SK-N-SH (cell line): ENCODE data around the gene LRRC40. TPM values are rescaled to one million over a fixed set of nuclear protein-coding genes. Genes with fewer than 3 reads are reported as not detected.

Experiments
- CTCF ChIA-PET: fragments of 300-600, 350-600 bp; formaldehyde crosslinking; extraction: SDS; loops from one replicate; lab custom pipeline; 2021; lab: Yijun Ruan, JAX
- POLR2A ChIA-PET: fragments of 350-600 bp; sonication (Branson Sonifier 250); formaldehyde crosslinking; extraction: SDS; loops from one replicate; lab custom pipeline; 2020; ENCODE audit warnings: antibody characterized with exemption, inconsistent platforms; lab: Yijun Ruan, JAX
- DNase-seq: peaks from one replicate; pipeline ENCODE4 v3.0.0; 2012
- H2AFZ ChIP-seq: fragments of 200-600 bp; sonication (generic); 2 replicates; pipeline ENCODE4 v1.8.1; 2016; ENCODE audit warnings: antibody characterized with exemption, mild to moderate bottlenecking, low read depth
- H3F3A ChIP-seq: fragments of 200-600 bp; sonication (generic); replicated peaks from 2 replicates; pipeline ENCODE3; 2016; ENCODE audit warnings: antibody characterized with exemption, mild to moderate bottlenecking; ENCODE audit not compliant: insufficient read depth
- H3K27ac ChIP-seq, 2 experiments: fragments of 200-500 bp in 1 of 2; fragments of 200-600 bp in 1 of 2; sonication (Bioruptor generic) in 1 of 2; sonication (generic), shearing (Covaris generic) in 1 of 2; 2 replicates each; pipeline versions ENCODE4 v1.5.1 to v1.6.1; 2014 to 2016; ENCODE audit warnings: low read depth in 2 of 2, inconsistent platforms in 1 of 2, low read length in 1 of 2, mild to moderate bottlenecking in 1 of 2, mixed read lengths in 1 of 2
- H3K27me3 ChIP-seq: fragments of 200-600 bp; sonication (generic), shearing (Covaris generic); 2 replicates; pipeline ENCODE4 v1.6.1; 2016; ENCODE audit warnings: mixed run types; ENCODE audit not compliant: insufficient read depth
- H3K36me3 ChIP-seq, 2 experiments: fragments of 200-500 bp in 1 of 2; fragments of 200-600 bp in 1 of 2; sonication (Bioruptor generic) in 1 of 2; sonication (generic) in 1 of 2; replicated peaks in 1 of 2; 2 replicates each; pipeline versions ENCODE3 to v1.5.1; 2014 to 2016; ENCODE audit warnings: low read length in 1 of 2, mild to moderate bottlenecking in 1 of 2; ENCODE audit not compliant: insufficient read depth in 2 of 2, control insufficient read depth in 1 of 2
- H3K4me1 ChIP-seq, 2 experiments: fragments of 200-500 bp in 1 of 2; fragments of 200-600 bp in 1 of 2; sonication (Bioruptor generic) in 1 of 2; sonication (generic), shearing (Covaris generic) in 1 of 2; 2 replicates each; pipeline versions ENCODE4 v1.5.1 to v1.6.1; 2014 to 2016; ENCODE audit warnings: low read depth in 1 of 2, low read length in 1 of 2, mixed run types in 1 of 2; ENCODE audit not compliant: insufficient read depth in 2 of 2, control insufficient read depth in 1 of 2
- H3K4me2 ChIP-seq: fragments of 200-600 bp; sonication (generic), shearing (Covaris generic); 2 replicates; pipeline ENCODE4 v1.6.1; 2017; ENCODE audit warnings: mixed run types
- H3K4me3 ChIP-seq, 2 experiments: fragments of 200-500 bp in 1 of 2; fragments of 200-600 bp in 1 of 2; sonication (Bioruptor generic) in 1 of 2; sonication (generic), shearing (Covaris generic) in 1 of 2; 2 replicates each; pipeline versions ENCODE4 v1.5.1 to v1.8.1; 2014 to 2016; ENCODE audit warnings: low read depth in 2 of 2, inconsistent platforms in 1 of 2, low read length in 1 of 2, mild to moderate bottlenecking in 1 of 2, mixed read lengths in 1 of 2, moderate library complexity in 1 of 2
- H3K79me2 ChIP-seq: fragments of 200-600 bp; sonication (generic); 2 replicates; pipeline ENCODE4 v1.8.1; 2017; ENCODE audit warnings: mild to moderate bottlenecking; ENCODE audit not compliant: insufficient read depth
- H3K9ac ChIP-seq: fragments of 200-600 bp; sonication (generic); 2 replicates; pipeline ENCODE4 v1.6.1; 2017; ENCODE audit warnings: mixed run types
- H3K9me2 ChIP-seq: fragments of 200-600 bp; sonication (generic); 2 replicates; pipeline ENCODE4 v1.6.1; 2017; ENCODE audit warnings: mixed run types
- H3K9me3 ChIP-seq: fragments of 200-600 bp; sonication (generic); 2 replicates; pipeline ENCODE4 v1.6.1; 2017; ENCODE audit warnings: mixed run types, mild to moderate bottlenecking, moderate library complexity
- H4K20me1 ChIP-seq: fragments of 200-600 bp; sonication (generic); 2 replicates; pipeline ENCODE4 v1.6.1; 2017; ENCODE audit warnings: mild to moderate bottlenecking, mixed run types; ENCODE audit not compliant: insufficient read depth
- CHD2 ChIP-seq: fragments of 150-350 bp; IDR thresholded peaks from 2 replicates; pipeline ENCODE4 v1.6.1; 2018; ENCODE audit warnings: low read length; ENCODE audit not compliant: partially characterized antibody
- ELF1 ChIP-seq: IDR thresholded peaks from 2 replicates; pipeline ENCODE4 v1.4.0; 2012
- EP300 ChIP-seq, 2 experiments: IDR thresholded peaks; 2 replicates each; pipeline versions ENCODE4 v1.4.0 to v1.6.1; 2012; ENCODE audit warnings: borderline replicate concordance in 1 of 2, low read depth in 1 of 2, low read length in 1 of 2
- EZH2phosphoT487 ChIP-seq: fragments of 200-600 bp; sonication (generic); IDR thresholded peaks from 2 replicates; pipeline ENCODE4 v1.6.1; 2017; ENCODE audit warnings: low read depth, mixed run types, mild to moderate bottlenecking, antibody characterized with exemption, moderate library complexity, borderline replicate concordance
- FOSL2 ChIP-seq: IDR thresholded peaks from 2 replicates; pipeline ENCODE4 v1.4.0; 2012; ENCODE audit warnings: low read depth, mild to moderate bottlenecking, moderate library complexity, borderline replicate concordance
- FOXJ3 ChIP-seq: sonication (generic); formaldehyde crosslinking; IDR thresholded peaks from 2 replicates; pipeline ENCODE4 v1.5.1; 2020; ENCODE audit warnings: mild to moderate bottlenecking, missing genetic modification reagents
- GABPA ChIP-seq: IDR thresholded peaks from 2 replicates; pipeline ENCODE4 v1.4.0; 2012; ENCODE audit warnings: low read depth, mild to moderate bottlenecking
- GATA2 ChIP-seq: sonication (generic); formaldehyde crosslinking; IDR thresholded peaks from 2 replicates; pipeline ENCODE4 v1.5.0; 2020; ENCODE audit warnings: mild to moderate bottlenecking, missing genetic modification reagents
- JUND ChIP-seq: IDR thresholded peaks from 2 replicates; pipeline ENCODE4 v1.4.0; 2012
- MXI1 ChIP-seq: IDR thresholded peaks from 2 replicates; pipeline ENCODE4 v1.6.1; 2012; ENCODE audit warnings: mild to moderate bottlenecking, low read depth, low read length, improper control_type of control experiment
- NFIC ChIP-seq: IDR thresholded peaks from 2 replicates; pipeline ENCODE4 v1.4.0; 2012; ENCODE audit warnings: borderline replicate concordance
- NRF1 ChIP-seq: IDR thresholded peaks from 2 replicates; pipeline ENCODE4 v1.6.1; 2012; ENCODE audit warnings: low read depth, mild to moderate bottlenecking, low read length
- RAD21 ChIP-seq: IDR thresholded peaks from 2 replicates; pipeline ENCODE4 v1.6.1; 2012; ENCODE audit warnings: mild to moderate bottlenecking, low read length
- RCOR1 ChIP-seq: fragments of 150-350 bp; IDR thresholded peaks from 2 replicates; pipeline ENCODE4 v1.6.1; 2017; ENCODE audit warnings: antibody characterized with exemption, low read length
- RFX5 ChIP-seq: IDR thresholded peaks from 2 replicates; pipeline ENCODE4 v1.6.1; 2012; ENCODE audit warnings: mild to moderate bottlenecking, improper control_type of control experiment, low read length
- RXRA ChIP-seq: IDR thresholded peaks from 2 replicates; pipeline ENCODE4 v1.4.0; 2012; ENCODE audit warnings: low read depth, mild to moderate bottlenecking, borderline replicate concordance
- SIN3A ChIP-seq: IDR thresholded peaks from 2 replicates; pipeline ENCODE4 v1.6.1; 2012; ENCODE audit warnings: low read depth, mild to moderate bottlenecking, low read length, moderate library complexity, borderline replicate concordance
- TAF1 ChIP-seq: IDR thresholded peaks from 2 replicates; pipeline ENCODE4 v1.6.1; 2012; ENCODE audit warnings: low read depth, mild to moderate bottlenecking, low read length, moderate library complexity, borderline replicate concordance
- TCF12 ChIP-seq: IDR thresholded peaks from 2 replicates; pipeline ENCODE4 v1.4.0; 2012
- TEAD4 ChIP-seq: IDR thresholded peaks from 2 replicates; pipeline ENCODE4 v1.4.0; 2012; ENCODE audit warnings: mild to moderate bottlenecking, borderline replicate concordance; ENCODE audit not compliant: insufficient read depth
- YY1 ChIP-seq: IDR thresholded peaks from 2 replicates; pipeline ENCODE4 v1.4.0; 2012; ENCODE audit warnings: low read depth, mild to moderate bottlenecking
- ZBTB33 ChIP-seq: IDR thresholded peaks from 2 replicates; pipeline ENCODE4 v1.4.0; 2012; ENCODE audit warnings: low read depth, borderline replicate concordance
- WGBS: methylation state at CpG from one replicate; pipeline ENCODE4 v1.1.6; 2017; ENCODE audit warnings: low lambda C conversion rate; 5-methylcytosine and 5-hydroxymethylcytosine counted together
- polyA plus RNA-seq, 3 experiments: library from polyadenylated mRNA; depleted of rRNA; stranded (reverse); fragments of >200 nt; gene quantifications; 2 replicates each; pipeline ENCODE4 v1.2.3, GENCODE V29; 2012
- TF ChIP-seq, protein P1 (sequence below): IDR thresholded peaks from 2 replicates; pipeline ENCODE4; 2012
- TF ChIP-seq, protein P2 (sequence below): IDR thresholded peaks from 2 replicates; pipeline ENCODE4 v1.6.1; 2012; ENCODE audit warnings: mild to moderate bottlenecking, low read depth, low read length, moderate library complexity
- TF ChIP-seq, protein P3 (sequence below): fragments of 150-350 bp; IDR thresholded peaks from 2 replicates; pipeline ENCODE4 v1.6.1; 2016; ENCODE audit warnings: mild to moderate bottlenecking, low read depth, low read length

Gene LRRC40
- 5.6 and 6.3 TPM in 2 replicates for polyA plus RNA-seq (2012; rRNA removed)
- 8.8 and 10.7 TPM in 2 replicates for polyA plus RNA-seq (2012; cell fraction: cytosol; rRNA removed)
- 4.1 and 7.1 TPM in 2 replicates for polyA plus RNA-seq (2012; cell fraction: nucleus; rRNA removed)

GRCh38 chr1:70205434-70206118 lies at the start of gene LRRC40:
TSS of gene LRRC40 (minus strand) at chr1:70205579. CDS start at chr1:70205540, 39 bp downstream.
- Histone ChIP-seq H3K4me1 (peaks cover 4% of the 10 kb centered on the region in 2 experiments; a peak in 3 of 4 replicates), H3K79me2 (peaks cover 100% of the 10 kb centered on the region), H3K36me3 (peaks cover 0 to 13% of the 10 kb centered on the region in 2 experiments), H3K9ac (peak within 1 kb of the TSS; percentile 96), H3K9me2 (no peaks in the 10 kb centered on the region), H3K27ac (peak within 1 kb of the TSS; percentile 90 to 93), H3K9me3 (no peaks in the 10 kb centered on the region), H4K20me1 (peaks cover 6% of the 10 kb centered on the region; the same call in 1 of the 2 replicates), H3K27me3 (no peaks in the 10 kb centered on the region), H3F3A (peaks cover 15% of the 10 kb centered on the region), H3K4me3 (peak within 1 kb of the TSS; percentile 74 to 91), H2AFZ (peak within 1 kb of the TSS; percentile 83), H3K4me2 (peak within 1 kb of the TSS; percentile 85)
- peak; percentile 91 for DNase-seq
- ChIA-PET POLR2A (interaction anchor here (0.6 to 2.4 kb wide), 5 partner anchors 10 to 206 kb away, joined by 3 to 16 read pairs (median 3); partner anchors contain the start of genes ANKRD13C, CTH and SRSF11), CTCF (interaction anchor here (0.8 to 1.1 kb wide), 3 partner anchors 16 to 296 kb away, joined by 3 read pairs; partner anchors contain the start of gene SRSF11)
- under 1% methylated on average over 20 of the region's 47 CpGs for WGBS
- TF ChIP-seq ZBTB33 (peak; percentile 84; the same call in 1 of the 2 replicates), TCF12 (peak; percentile 38; the same call in 1 of the 2 replicates), NFIC (no peak), JUND (no peak), RCOR1 (0 out of 2 replicates have a peak, but pooled peaks have one; percentile 17), TAF1 (peak; percentile 82), EP300 (IDR thresholded peaks at IDR 0.05; ENCODE audit: borderline replicate concordance in 1 of 2, low read depth in 1 of 2, low read length in 1 of 2) (peak; percentile 12 to 30; a peak in 1 of 4 replicates), FOSL2 (no peak), RAD21 (no peak), ELF1 (peak; percentile 42; the same call in 1 of the 2 replicates), RXRA (no peak), NRF1 (no peak), FOXJ3 (CRISPR knock-in tag) (0 out of 2 replicates have a peak, but pooled peaks have one; percentile 42), GABPA (0 out of 2 replicates have a peak, but pooled peaks have one; percentile 42), RFX5 (peak; percentile 72; the same call in 1 of the 2 replicates), EZH2phosphoT487 (no peak), GATA2 (no peak), TEAD4 (no peak), SIN3A (peak; percentile 91; the same call in 1 of the 2 replicates), YY1 (no peak), MXI1 (peak; percentile 96), CHD2 (peak; percentile 91)
- TF ChIP-seq, protein P1, sequence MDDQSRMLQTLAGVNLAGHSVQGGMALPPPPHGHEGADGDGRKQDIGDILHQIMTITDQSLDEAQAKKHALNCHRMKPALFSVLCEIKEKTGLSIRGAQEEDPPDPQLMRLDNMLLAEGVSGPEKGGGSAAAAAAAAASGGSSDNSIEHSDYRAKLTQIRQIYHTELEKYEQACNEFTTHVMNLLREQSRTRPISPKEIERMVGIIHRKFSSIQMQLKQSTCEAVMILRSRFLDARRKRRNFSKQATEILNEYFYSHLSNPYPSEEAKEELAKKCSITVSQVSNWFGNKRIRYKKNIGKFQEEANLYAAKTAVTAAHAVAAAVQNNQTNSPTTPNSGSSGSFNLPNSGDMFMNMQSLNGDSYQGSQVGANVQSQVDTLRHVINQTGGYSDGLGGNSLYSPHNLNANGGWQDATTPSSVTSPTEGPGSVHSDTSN = no peak
- TF ChIP-seq, protein P2, sequence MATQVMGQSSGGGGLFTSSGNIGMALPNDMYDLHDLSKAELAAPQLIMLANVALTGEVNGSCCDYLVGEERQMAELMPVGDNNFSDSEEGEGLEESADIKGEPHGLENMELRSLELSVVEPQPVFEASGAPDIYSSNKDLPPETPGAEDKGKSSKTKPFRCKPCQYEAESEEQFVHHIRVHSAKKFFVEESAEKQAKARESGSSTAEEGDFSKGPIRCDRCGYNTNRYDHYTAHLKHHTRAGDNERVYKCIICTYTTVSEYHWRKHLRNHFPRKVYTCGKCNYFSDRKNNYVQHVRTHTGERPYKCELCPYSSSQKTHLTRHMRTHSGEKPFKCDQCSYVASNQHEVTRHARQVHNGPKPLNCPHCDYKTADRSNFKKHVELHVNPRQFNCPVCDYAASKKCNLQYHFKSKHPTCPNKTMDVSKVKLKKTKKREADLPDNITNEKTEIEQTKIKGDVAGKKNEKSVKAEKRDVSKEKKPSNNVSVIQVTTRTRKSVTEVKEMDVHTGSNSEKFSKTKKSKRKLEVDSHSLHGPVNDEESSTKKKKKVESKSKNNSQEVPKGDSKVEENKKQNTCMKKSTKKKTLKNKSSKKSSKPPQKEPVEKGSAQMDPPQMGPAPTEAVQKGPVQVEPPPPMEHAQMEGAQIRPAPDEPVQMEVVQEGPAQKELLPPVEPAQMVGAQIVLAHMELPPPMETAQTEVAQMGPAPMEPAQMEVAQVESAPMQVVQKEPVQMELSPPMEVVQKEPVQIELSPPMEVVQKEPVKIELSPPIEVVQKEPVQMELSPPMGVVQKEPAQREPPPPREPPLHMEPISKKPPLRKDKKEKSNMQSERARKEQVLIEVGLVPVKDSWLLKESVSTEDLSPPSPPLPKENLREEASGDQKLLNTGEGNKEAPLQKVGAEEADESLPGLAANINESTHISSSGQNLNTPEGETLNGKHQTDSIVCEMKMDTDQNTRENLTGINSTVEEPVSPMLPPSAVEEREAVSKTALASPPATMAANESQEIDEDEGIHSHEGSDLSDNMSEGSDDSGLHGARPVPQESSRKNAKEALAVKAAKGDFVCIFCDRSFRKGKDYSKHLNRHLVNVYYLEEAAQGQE = 0 out of 2 replicates have a peak, but pooled peaks have one; percentile 27
- TF ChIP-seq, protein P3, sequence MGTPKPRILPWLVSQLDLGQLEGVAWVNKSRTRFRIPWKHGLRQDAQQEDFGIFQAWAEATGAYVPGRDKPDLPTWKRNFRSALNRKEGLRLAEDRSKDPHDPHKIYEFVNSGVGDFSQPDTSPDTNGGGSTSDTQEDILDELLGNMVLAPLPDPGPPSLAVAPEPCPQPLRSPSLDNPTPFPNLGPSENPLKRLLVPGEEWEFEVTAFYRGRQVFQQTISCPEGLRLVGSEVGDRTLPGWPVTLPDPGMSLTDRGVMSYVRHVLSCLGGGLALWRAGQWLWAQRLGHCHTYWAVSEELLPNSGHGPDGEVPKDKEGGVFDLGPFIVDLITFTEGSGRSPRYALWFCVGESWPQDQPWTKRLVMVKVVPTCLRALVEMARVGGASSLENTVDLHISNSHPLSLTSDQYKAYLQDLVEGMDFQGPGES = no peak
